Inflammatory macrophage treated with lipopolysaccharide for 4 hours (primary cell): ENCODE measurements around the gene TADA3.
A peak's percentile ranks its signal among the peaks of the same experiment; 100 is the strongest.

ENCODE experiments used
- DNase-seq: peaks from one replicate; pipeline ENCODE4 v3.0.0-alpha.2; 2020

Gene TADA3, protein sequence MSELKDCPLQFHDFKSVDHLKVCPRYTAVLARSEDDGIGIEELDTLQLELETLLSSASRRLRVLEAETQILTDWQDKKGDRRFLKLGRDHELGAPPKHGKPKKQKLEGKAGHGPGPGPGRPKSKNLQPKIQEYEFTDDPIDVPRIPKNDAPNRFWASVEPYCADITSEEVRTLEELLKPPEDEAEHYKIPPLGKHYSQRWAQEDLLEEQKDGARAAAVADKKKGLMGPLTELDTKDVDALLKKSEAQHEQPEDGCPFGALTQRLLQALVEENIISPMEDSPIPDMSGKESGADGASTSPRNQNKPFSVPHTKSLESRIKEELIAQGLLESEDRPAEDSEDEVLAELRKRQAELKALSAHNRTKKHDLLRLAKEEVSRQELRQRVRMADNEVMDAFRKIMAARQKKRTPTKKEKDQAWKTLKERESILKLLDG

DNA sequence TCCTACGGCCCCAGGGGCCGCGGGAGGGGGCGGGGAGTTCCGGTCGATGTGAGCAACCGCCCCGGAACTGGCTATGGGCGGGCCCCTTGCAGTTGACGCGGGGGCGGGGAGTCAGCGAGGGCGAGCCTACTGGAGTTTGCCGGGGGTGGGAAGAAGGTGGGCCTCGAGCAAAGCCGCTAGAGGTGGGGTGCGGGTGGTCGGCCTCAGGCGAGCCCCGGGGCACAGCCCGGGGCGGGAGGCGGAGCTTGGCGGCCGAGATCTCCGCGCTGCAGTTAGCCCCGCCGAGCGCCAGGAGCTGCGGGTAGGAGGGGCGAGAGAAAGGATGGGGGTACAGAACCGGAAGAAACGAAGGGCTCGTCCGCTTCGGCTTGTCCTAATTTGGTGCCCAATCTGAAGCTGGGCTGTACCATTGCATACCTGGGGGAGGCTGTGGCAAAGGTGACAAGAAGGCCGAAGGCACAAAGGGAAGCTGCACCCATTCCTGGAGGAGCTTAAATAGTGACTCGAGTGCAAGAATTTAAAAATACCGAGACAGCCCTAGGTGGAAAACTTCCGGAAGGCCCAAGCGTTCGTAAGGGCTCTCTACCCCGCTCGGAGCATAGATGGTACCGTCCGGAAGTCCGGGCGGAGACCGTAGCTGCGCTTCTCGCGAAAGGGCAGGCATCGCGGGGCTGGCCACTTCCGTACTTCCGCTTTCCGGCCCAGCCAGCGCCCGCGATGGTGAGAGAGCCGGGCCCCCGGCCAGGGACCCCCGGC lies at the start of gene TADA3, which contains the start of gene ARPC4:
Gene TADA3, minus strand, starts transcription at position 69 of the 756 bp plus-strand sequence. CDS start 1,007 bp downstream, outside the sequence.
Gene ARPC4, plus strand, starts transcription at position 678 of the 756 bp plus-strand sequence. Its CDS starts 40 bp downstream, at position 718.
- DNase-seq = peak; percentile 94

DNA sequence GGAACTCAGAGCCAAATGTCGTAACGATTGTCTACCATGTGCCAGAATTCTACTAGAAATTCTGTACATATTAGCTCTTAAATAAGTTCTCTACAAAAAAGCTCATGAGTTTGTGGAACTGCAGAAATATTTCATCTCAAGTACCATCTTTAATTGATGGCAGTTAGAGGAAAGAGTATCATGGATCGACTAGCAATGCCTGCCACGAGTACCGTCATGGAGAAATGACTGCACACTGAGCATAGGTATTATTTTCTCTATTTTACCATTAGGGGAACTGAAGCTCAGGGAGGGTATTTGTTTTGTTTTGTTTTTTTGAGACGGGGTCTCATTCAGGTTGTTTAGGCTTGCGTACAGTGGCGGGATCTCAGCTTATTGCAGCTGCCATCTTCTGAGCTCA lies 48.7 kb upstream of the TADA3 start:
- DNase-seq = no peak

DNA sequence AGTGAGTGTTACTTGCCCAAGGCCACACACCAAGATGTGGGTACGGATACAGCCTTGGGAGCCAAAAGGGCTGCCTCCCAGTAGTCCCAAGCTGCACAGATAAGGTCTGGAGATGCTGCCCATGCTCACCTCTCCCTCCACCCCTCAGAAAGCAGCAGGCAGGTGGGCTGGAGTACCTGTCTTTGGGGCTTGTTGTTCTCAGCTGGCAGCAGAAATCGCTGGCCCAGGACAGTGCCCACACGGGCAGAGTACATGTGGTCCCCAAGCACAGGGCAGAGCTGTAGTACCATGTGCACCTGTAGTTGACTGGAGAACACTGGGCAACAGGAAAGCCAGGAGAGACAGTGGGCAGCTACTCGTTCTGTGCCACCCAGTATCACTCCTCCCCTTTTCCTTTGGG lies 46.6 kb upstream of the TADA3 start:
- no peak for DNase-seq

DNA sequence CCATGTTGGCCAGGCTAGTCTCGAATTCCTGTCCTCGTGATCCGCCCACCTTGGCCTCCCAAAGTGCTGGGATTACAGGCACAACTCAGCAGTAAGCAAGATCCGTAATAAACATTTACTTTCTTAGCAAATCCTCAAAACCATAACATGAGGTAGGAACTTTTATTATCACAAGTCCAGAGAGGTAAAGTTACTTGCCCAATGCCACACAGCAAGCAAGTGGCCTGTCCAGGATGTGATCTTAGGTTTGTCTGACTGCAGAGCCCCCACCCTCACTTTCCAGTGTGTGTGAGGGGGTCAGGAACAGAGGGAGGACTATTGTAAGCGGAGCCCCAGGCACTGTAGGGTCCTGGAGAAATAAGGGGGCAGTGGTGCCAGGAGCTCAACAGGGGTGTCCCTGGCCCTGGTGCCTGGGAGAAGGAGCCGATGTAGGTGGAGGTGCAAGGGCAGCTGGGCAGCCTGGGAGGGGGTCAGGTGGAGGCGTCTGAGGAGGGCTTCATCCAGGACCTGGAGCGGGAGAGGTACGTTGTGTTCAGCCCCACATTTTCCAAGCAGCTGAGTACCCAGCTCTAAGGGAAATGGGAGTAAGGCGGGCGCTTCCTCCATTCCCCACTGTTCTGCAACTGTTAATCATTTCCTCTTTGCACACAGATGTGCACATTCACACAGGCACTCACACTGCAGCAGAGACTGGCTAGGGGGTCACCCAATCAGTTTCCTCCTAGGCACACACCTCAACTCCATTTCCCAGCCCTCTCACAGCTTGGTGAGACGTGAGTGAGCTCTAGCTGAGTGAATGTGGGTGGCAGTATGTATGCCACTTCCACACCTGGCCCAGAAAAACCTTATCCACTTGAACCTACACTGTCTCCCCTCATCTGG lies 45.7 kb upstream of the TADA3 start:
- no peak for DNase-seq

DNA sequence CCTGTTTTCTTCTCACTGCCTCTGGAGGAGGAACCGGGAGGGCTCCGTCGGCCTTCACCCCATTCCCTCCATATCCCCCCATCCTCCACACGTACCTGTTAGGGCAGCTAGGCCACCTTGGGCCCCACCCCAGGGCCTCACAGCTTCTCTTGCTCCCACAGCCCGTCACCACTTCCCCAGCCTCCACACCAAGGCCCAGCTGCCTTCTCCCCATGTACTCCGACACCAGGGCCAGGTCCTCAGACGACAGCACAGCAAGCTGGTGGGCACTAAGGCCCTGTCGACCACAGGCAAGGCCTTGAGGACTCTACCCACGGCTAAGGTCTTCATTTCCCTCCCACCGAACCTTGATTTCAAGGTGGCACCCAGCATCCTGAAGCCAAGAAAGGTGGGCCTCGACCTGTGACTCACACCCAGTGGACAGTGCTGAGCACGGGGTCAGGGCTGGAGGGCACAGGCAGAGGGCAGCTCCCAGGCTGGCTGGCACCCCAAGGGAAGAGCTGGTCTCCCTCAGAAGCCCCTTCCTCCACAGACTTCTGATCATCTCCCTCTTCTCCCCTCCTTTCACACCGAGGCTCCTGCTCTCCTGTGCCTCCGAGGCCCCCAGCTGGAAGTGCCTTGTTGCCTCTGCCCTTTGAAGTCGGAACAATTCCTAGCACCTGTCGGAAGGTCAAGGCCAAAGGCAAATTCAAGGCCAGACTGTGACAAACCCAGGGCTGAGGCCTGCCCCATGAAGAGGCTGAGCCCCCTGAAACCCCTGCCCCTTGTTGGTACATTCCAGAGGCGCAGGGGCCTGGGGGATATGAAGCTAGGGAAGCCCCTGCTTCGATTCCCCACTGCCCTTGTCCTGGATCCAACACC lies 42.5 kb upstream of the TADA3 start:
- no peak for DNase-seq

DNA sequence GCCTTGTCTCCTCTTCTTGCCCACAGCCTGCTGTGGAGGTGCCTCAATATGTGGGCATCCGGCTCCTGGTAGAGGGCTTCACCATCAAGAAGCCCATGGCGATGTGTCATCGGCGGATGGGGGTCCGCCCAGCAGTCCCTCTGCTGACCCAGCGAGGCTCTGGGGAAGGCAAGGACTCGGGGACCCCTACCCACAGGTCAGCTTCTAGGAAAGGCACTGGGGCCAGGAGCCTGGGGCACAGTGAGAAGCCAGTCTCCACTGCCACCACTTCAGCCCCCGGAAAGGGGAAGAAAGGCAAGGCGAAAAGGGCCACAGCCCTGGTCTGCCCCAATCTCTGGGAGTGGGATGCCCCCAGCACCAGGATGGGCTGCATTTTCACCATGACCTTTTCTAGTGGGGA lies 40.8 kb upstream of the TADA3 start:
- DNase-seq = no peak

DNA sequence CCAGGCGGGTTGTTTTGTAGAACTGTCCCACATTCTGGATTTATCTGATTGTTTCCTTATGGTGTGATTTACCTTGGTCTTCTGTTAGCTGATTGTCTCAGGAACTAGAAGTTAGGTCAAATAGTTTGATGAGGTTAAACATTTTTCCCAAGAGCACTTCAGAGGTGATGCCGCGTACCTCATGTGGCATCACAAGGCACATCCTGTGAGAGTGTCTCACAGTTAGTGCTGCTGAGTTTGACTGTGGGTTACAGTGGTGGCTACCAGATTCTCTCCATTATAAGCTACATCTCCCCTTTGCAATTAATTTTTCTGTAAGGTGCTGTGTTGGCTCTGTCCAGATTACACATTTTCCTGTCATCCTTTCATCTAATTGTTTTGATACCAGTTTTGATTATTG lies 39.0 kb upstream of the TADA3 start:
- DNase-seq = no peak

DNA sequence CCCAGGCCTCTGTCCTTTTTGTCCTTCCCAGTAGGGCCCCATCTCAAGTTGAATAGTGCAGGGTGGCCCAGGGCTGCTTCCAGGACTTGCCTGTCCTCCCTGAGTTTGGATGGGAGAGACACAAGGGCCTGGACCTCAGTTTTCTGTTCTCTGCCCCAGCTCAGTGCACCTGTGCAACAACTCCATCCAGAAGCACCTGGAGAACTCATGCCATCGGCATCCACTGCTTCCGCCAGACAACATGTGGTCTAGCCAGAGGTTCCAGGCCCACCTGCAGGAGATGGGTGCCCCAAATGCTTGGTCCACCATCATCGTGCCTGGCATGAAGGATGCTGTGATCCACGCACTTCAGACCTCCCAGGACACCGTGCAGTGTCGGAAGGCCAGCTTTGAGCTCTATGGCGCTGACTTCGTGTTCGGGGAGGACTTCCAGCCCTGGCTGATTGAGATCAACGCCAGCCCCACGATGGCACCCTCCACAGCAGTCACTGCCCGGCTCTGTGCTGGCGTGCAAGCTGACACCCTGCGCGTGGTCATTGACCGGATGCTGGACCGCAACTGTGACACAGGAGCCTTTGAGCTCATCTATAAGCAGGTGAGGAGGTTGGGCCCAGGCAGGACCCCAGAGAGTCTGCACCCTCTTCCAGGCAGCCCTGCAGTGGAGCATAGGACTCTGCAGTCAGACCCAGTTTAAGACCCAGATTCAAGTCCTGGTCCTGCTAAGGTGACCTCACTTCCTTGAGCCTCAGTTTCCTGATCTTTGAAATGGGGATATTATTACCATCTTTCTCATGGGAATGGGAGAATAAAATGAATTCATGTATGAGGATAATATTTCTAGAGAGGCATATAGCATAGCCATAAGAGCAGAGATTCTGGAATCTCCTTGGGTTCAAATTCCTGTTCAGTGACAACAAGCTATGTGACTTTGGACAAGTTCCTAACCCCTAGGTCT lies 36.8 kb upstream of the TADA3 start:
- DNase-seq = no peak

DNA sequence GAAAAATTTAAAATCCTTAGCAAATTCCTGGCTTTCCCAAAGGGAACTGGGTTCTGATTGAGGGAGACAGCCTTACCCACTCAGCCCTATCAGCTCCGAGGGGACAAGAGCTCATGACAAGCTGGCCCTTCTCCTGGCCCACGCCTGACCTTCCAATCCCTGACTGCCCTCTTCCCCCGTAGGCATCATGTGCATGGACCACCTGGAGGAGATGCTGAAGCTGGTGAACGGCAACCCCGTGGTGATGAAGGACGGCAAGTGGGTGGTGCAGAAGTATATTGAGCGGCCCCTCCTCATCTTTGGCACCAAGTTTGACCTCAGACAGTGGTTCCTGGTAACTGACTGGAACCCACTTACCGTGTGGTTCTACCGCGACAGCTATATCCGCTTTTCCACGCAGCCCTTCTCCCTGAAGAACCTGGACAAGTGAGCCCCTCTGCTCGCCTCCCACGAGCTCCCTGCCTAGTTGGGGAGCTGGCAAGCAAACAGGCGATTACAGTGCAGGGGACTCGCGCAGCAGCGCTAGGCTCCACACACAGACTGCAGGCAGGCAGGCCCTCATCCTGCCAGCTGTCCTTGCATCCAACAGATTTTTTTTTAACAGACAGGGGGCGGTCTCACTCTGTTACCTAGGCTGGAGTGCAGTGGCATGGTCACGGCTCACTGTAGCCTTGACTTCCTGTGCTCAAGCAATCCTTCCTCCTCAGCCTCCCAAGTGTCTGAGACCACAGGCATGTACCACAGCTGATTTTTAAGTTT lies 34.7 kb upstream of the TADA3 start:
- peak; percentile 12 for DNase-seq

DNA sequence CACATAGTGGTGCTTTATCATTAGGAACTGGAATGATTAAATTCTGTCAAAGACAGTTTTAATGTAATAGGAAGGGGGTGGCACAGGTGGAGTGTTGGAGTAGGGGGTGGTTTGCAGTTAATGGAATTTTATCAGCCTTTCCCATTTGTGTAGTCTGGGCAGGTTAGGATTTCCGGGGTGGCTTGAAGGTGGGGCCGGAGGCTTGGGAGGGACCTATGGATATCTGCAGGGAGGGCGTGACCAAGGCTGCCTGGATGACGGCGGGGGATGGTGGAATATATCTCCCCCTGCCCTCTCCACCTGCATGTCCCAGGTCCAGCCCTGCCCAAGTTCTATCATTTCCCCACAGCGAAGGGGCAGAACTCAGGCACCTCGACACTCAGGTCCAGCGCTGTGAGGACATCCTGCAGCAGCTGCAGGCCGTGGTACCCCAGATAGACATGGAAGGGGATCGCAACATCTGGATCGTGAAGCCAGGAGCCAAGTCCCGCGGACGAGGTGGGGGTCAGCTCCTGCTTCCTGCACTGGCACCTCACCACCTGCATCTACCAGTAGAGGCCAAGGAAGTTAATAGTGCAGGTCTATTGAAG lies 33.3 kb upstream of the TADA3 start:
- no peak for DNase-seq

DNA sequence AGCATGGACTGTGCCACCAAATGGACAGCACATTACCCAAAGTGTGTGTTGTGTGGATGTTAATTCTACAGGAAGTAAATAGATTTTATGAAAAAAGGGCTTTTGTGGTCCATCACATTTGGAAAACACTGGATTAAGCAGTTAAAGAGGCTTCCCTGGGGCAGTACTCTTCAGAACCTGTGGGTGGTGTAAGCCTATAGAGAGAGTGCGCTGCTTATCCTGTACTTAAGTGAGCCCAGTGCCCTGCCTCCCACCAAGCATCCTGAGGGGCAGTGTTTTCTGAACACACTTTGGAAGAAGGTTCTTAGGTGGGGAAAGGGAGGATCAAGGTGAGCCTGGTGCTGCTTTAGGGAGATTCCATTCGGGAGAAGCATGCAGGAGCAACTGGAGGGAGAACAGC lies 28.7 kb upstream of the TADA3 start:
- no peak for DNase-seq

DNA sequence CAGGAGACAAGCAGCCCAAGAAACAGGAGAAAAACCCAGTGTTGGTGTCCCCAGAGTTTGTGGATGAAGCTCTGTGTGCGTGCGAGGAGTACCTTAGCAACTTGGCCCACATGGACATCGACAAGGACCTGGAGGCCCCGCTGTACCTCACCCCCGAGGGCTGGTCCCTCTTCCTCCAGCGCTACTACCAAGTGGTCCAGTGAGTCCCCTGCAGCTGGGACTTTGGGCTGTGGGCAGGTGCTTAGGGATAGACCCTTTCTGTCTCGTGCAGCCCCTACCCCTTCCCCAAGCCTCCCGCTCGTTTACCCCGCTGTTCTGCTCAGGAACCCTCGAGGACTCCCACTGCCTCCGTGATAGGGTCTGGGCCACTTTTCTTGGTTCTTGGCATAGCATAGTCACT lies 28.3 kb upstream of the TADA3 start:
- no peak for DNase-seq

DNA sequence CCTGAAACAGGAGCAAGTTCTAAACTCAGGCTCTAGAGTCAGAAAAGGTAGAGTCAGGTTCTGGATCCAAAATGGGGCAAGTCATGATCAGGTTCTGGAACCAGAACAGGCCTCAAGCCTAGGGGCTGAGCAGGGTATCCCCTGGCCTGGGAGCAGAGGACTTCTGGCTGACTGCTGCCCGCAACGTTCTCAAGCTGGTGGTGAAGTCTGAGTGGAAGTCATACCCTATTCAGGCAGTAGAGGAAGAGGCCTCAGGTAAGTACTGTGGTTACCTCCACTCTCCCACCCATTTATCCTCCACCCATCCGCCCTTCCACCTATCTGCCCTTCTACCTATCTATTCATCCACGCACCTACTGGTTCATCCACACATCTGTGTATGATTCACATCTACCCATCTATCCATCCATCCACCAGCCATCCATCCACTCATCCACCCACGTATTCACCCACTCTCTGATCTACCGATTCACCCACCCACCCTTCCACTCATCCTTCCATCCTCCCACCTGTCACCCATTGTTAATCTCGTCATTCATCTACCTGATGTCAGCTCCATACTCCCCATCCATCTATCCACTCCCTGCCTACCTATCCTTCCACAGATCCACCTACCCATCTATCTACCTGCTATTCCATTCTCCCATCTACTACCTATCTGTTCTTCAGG lies 26.5 kb upstream of the TADA3 start:
- no peak for DNase-seq

DNA sequence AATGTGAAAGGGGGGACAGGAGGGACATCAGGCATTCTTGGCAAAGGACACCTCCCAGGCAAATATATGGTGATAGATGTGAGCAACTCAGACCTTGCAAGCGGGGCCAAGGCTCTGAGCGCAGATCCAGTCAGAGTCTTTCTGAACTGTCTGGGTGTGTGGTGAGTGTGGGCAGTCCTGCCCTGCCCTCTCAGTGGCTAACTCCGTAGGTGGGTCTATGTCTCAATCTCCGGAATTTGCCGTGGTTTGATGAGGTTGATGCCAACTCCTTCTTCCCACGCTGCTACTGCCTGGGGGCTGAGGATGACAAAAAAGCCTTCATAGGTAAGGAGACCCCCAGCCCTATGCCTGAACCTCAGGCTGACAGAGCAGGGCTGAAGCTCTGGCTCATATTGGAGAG lies 25.2 kb upstream of the TADA3 start:
- DNase-seq = peak; percentile 7

DNA sequence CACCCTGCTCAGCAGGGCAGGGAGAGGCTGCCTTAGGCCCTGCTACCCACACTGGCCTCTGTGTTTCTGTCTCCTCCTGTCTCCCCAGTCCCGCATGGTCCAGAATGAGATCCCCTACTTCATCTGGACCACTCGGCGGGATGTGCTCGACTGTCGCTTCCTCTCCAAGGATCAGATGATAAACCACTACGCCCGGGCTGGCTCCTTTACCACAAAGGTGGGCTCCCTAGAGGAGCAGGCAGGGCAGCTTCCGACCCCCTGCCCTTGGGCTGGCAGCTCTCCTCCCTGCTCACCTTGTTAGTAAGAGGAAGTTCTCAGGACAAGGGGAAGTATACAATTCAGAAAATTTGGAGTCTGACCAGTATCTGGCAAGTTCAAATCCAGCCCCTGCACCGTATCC lies 23.7 kb upstream of the TADA3 start:
- DNase-seq = no peak

DNA sequence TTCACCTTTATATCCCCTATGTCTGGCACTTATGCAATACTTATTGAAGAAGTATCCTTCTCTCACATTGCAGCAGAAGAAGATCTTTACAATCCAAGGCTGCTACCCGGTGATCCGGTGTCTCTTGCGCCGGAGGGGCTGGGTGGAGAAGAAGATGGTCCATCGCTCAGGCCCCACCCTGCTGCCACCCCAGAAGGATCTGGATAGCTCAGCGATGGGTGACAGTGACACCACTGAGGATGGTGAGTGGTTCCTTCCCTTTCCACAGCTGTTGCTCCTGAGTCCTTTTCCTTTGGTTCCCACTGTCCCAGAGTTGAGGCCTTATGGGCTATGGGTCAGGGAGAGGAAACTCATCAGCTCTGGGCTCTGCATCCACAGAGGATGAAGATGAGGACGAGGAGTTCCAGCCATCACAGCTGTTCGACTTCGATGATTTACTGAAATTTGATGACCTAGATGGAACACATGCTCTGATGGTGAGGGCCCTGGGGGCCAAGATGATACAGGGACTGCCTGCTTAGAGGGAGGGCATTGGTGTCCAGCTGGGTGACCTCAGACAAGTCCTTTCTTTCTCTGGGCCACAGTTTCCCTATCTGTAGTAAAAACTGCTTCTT lies 20.7 kb upstream of the TADA3 start:
- no peak for DNase-seq

DNA sequence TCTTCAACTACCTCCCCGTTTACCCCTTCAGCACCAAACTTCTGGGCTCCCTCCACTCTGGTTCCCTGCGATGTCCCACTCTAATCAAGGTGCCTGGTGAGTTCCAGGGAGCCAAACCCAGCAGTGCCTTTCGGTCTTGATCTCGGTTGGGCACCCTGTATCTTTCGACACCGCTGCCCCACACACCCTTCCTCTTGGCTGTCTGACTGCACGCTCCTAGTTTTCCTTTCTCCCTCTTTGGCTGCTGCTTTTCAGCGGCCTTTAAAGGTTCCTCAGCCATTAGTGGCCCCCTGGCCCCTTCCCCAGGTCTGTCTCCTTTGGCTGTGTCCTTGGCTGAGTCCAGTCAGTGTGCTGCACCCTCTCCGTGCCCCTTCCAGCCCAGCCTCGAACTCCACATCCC lies 18.6 kb upstream of the TADA3 start:
- no peak for DNase-seq

DNA sequence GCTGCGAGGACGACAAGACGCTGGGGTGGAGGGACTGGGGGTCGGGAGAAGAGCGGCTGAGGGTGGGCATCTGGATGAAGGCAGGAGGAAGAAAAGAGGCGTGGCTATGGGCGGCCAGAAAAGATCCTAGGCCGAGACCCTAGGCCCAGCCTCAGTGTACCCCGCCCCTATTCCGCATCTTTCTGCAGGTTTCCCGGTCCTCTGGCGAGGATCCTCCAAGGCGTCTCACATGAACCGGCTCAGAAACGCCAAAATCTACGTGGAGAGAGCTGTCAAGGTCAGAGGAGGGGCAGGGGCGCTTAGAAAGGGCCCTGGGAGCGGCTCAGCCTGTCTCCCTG lies 18.1 kb upstream of the TADA3 start:
- DNase-seq = no peak
